ENCODE data around the gene KLK5. TPM values are rescaled to one million over a fixed set of nuclear protein-coding genes. Genes with fewer than 3 reads are reported as not detected.

KLK5 gene
- polyA plus RNA-seq, 12 donors, result 0.32 TPM; not detected in 11

Other genes with a start within 250 kb of the KLK5 start
- 10 to 100 TPM in 11 of 12 donors, not detected in 1; 11.4 to 87.6 (median 22.0) TPM for gene SHANK1, start 233.2 kb downstream of the KLK5 start, polyA plus RNA-seq (ENCODE audit: insufficient read length in 12 of 12)
- 10 to 100 TPM in 11 of 12 donors, not detected in 1; 14.6 to 62.3 (median 17.6) TPM for gene CLEC11A, start 229.7 kb downstream of the KLK5 start, polyA plus RNA-seq (ENCODE audit: insufficient read length in 12 of 12)
- gene GPR32, start 182.6 kb downstream of the KLK5 start, polyA plus RNA-seq (ENCODE audit: insufficient read length in 12 of 12), result under 1 TPM in 1 of 12 donors, not detected in 11; 0.13 TPM
- gene ACP4, start 162.6 kb downstream of the KLK5 start, polyA plus RNA-seq (ENCODE audit: insufficient read length in 12 of 12), result under 1 TPM in 2 of 12 donors, not detected in 10; 0.28 to 0.29 TPM
- 10 to 100 TPM in 1 of 12 donors, 1 to 10 TPM in 3, under 1 TPM in 3, not detected in 5; 0.18 to 17.9 (median 1.0) TPM for gene KLK1, start 129.3 kb downstream of the KLK5 start, polyA plus RNA-seq (ENCODE audit: insufficient read length in 12 of 12)
- gene KLK15, start 119.5 kb downstream of the KLK5 start, polyA plus RNA-seq (ENCODE audit: insufficient read length in 12 of 12), result not detected
- 1 to 10 TPM in 1 of 12 donors, not detected in 11; 9.4 TPM for gene KLK3, start 98.1 kb downstream of the KLK5 start, polyA plus RNA-seq (ENCODE audit: insufficient read length in 12 of 12)
- under 1 TPM in 1 of 12 donors, not detected in 11; 0.20 TPM for gene KLK2, start 79.6 kb downstream of the KLK5 start, polyA plus RNA-seq (ENCODE audit: insufficient read length in 12 of 12)
- gene KLK4, start 41.6 kb downstream of the KLK5 start, polyA plus RNA-seq (ENCODE audit: insufficient read length in 12 of 12), result under 1 TPM in 1 of 12 donors, not detected in 11; 0.21 TPM
- under 1 TPM in 4 of 12 donors, not detected in 8; 0.22 to 0.50 (median 0.39) TPM for gene KLK6, start 16.6 kb upstream of the KLK5 start, polyA plus RNA-seq (ENCODE audit: insufficient read length in 12 of 12)
- under 1 TPM in 8 of 12 donors, not detected in 4; 0.07 to 0.66 (median 0.14) TPM for gene KLK7, start 30.9 kb upstream of the KLK5 start, polyA plus RNA-seq (ENCODE audit: insufficient read length in 12 of 12)
- 1 to 10 TPM in 3 of 12 donors, not detected in 9; 1.0 to 2.3 (median 1.8) TPM for gene KLK8, start 48.6 kb upstream of the KLK5 start, polyA plus RNA-seq (ENCODE audit: insufficient read length in 12 of 12)
- gene KLK10, start 66.7 kb upstream of the KLK5 start, polyA plus RNA-seq (ENCODE audit: insufficient read length in 12 of 12), result 1 to 10 TPM in 1 of 12 donors, under 1 TPM in 7, not detected in 4; 0.05 to 2.1 (median 0.19) TPM
- 1 to 10 TPM in 3 of 12 donors, not detected in 9; 2.0 to 9.1 (median 3.5) TPM for gene KLK11, start 73.6 kb upstream of the KLK5 start, polyA plus RNA-seq (ENCODE audit: insufficient read length in 12 of 12)
- not detected for gene KLK12, start 82.0 kb upstream of the KLK5 start, polyA plus RNA-seq (ENCODE audit: insufficient read length in 12 of 12)
- gene KLK13, start 112.1 kb upstream of the KLK5 start, polyA plus RNA-seq (ENCODE audit: insufficient read length in 12 of 12), result 1 to 10 TPM in 1 of 12 donors, under 1 TPM in 2, not detected in 9; 0.48 to 1.5 (median 0.61) TPM
- gene KLK14, start 129.8 kb upstream of the KLK5 start, polyA plus RNA-seq (ENCODE audit: insufficient read length in 12 of 12), result under 1 TPM in 9 of 12 donors, not detected in 3; 0.12 to 0.80 (median 0.21) TPM
- gene CTU1, start 155.4 kb upstream of the KLK5 start, polyA plus RNA-seq (ENCODE audit: insufficient read length in 12 of 12), result 1 to 10 TPM in 11 of 12 donors, not detected in 1; 1.1 to 5.1 (median 2.2) TPM
- gene SIGLEC9, start 171.9 kb upstream of the KLK5 start, polyA plus RNA-seq (ENCODE audit: insufficient read length in 12 of 12), result 1 to 10 TPM in 4 of 12 donors, under 1 TPM in 6, not detected in 2; 0.41 to 2.3 (median 0.87) TPM
- 1 to 10 TPM in 1 of 12 donors, under 1 TPM in 9, not detected in 2; 0.19 to 1.8 (median 0.53) TPM for gene SIGLEC7, start 189.3 kb upstream of the KLK5 start, polyA plus RNA-seq (ENCODE audit: insufficient read length in 12 of 12)

Data from muscle of arm (tissue), 12 donors.